ENCODE measurements around the gene BRD3.

DNA sequence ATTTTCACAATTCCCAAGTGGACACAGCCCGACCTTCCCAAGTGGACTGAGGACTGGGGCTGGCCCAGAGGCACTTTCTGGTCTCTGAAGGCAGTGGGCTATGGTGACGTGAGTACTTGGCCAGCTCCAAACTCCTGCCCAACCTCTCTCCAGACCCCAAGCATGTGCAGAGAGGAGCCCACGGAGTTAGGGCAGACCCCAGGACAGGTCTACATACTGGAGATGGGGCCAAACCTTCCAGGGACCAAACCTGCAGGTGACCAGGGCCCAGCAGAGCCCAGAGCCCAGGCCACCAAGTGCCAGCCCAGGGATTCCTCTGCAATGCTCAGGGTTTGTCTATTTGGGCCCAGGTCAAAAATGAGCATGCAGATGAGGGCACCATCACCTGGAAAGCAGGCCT lies 15.3 kb downstream of the BRD3 start:
- TF ChIP-seq POLR2A (IDR thresholded peaks at IDR 0.05; ENCODE audit: low read depth, low read length) = no peak
- TF ChIP-seq POLR2AphosphoS5 (IDR thresholded peaks at IDR 0.05; ENCODE audit: low read depth, low read length) = no peak

Measured in GM12892 (cell line).